ENCODE results near the gene SLC38A10. TPM values are rescaled to one million over a fixed set of nuclear protein-coding genes. Genes with fewer than 3 reads are reported as not detected.

Gene SLC38A10
- total RNA-seq, 1 donor from 2014 or later = 67.5 TPM

GRCh38 chr17:81219476-81220180, 75.5 kb downstream of the SLC38A10 start:
- TF ChIP-seq POLR2AphosphoS5 (IDR thresholded peaks at IDR 0.05; ENCODE audit: insufficient read depth in 1 of 2, low read depth in 1 of 2) (no peak), CTCF (IDR thresholded peaks at IDR 0.05) (no peak), POLR2A (IDR thresholded peaks at IDR 0.05) (no peak)
- H3K9me3 ChIP-seq = no peaks in the 10 kb centered on the region
- intact Hi-C loops (cut with DNase I) = no loop called here

GRCh38 chr17:81218991-81219390, 76.1 kb downstream of the SLC38A10 start:
- H3K36me3 ChIP-seq = no peaks in the 10 kb centered on the region
- H3K4me3 ChIP-seq = no peak overlapping the region
- H3K27ac ChIP-seq = no peak overlapping the region
- H3K4me1 ChIP-seq = peaks cover 23% of the 10 kb centered on the region
- H3K9me3 ChIP-seq = no peaks in the 10 kb centered on the region
- TF ChIP-seq CTCF (IDR thresholded peaks at IDR 0.05) (no peak), POLR2A (IDR thresholded peaks at IDR 0.05) (no peak), POLR2AphosphoS5 (IDR thresholded peaks at IDR 0.05; ENCODE audit: insufficient read depth in 1 of 2, low read depth in 1 of 2) (no peak)
- no peak for DNase-seq (ENCODE audit: extremely low spot score in 2 of 2)
- intact Hi-C loops (cut with DNase I) = no loop called here
- no peaks in the 10 kb centered on the region for H3K27me3 ChIP-seq

More at GRCh38 chr17:81219476-81220180, 75.5 kb downstream of the SLC38A10 start:
- no peak overlapping the region for H3K27ac ChIP-seq
- peaks cover 23% of the 10 kb centered on the region for H3K4me1 ChIP-seq
- no peaks in the 10 kb centered on the region for H3K27me3 ChIP-seq
- DNase-seq (ENCODE audit: extremely low spot score in 2 of 2) = no peak
- no peak overlapping the region for H3K4me3 ChIP-seq
- no peaks in the 10 kb centered on the region for H3K36me3 ChIP-seq

- Histone ChIP-seq H3K27ac (no peak overlapping the region), H3K9me3 (no peaks in the 10 kb centered on the region), H3K27me3 (no peaks in the 10 kb centered on the region), H3K4me3 (no peak overlapping the region), H3K36me3 (no peaks in the 10 kb centered on the region), H3K4me1 (peaks cover 19% of the 10 kb centered on the region)
- intact Hi-C loops (cut with DNase I) = no loop called here
- TF ChIP-seq CTCF (IDR thresholded peaks at IDR 0.05) = no peak
- TF ChIP-seq POLR2AphosphoS5 (IDR thresholded peaks at IDR 0.05; ENCODE audit: insufficient read depth in 1 of 2, low read depth in 1 of 2) = no peak
- no peak for DNase-seq (ENCODE audit: extremely low spot score in 2 of 2)
Measured at GRCh38 chr17:81218459-81218858, 76.6 kb downstream of the SLC38A10 start.

- Histone ChIP-seq H3K4me1 (peaks cover 14% of the 10 kb centered on the region), H3K4me3 (no peak overlapping the region), H3K27ac (no peak overlapping the region), H3K36me3 (no peaks in the 10 kb centered on the region), H3K9me3 (no peaks in the 10 kb centered on the region), H3K27me3 (no peaks in the 10 kb centered on the region)
- TF ChIP-seq CTCF (IDR thresholded peaks at IDR 0.05) (no peak), POLR2A (IDR thresholded peaks at IDR 0.05) (no peak), POLR2AphosphoS5 (IDR thresholded peaks at IDR 0.05; ENCODE audit: insufficient read depth in 1 of 2, low read depth in 1 of 2) (no peak)
- no peak for DNase-seq (ENCODE audit: extremely low spot score in 2 of 2)
- intact Hi-C loops (cut with DNase I) = no loop called here
Measured at GRCh38 chr17:81217491-81217890, 77.6 kb downstream of the SLC38A10 start.

GRCh38 chr17:81213978-81214377, 81.1 kb downstream of the SLC38A10 start:
- intact Hi-C loops (cut with DNase I) = loop anchor here (1.0 kb wide), 1 partner anchor 24 kb away; no protein-coding TSS in a partner anchor
- TF ChIP-seq POLR2A (IDR thresholded peaks at IDR 0.05) (no peak), CTCF (IDR thresholded peaks at IDR 0.05) (no peak)
- DNase-seq (ENCODE audit: extremely low spot score in 2 of 2) = no peak

More at GRCh38 chr17:81213978-81214377, 81.1 kb downstream of the SLC38A10 start:
- no peaks in the 10 kb centered on the region for H3K36me3 ChIP-seq
- H3K9me3 ChIP-seq = no peaks in the 10 kb centered on the region
- no peak overlapping the region for H3K27ac ChIP-seq
- no peaks in the 10 kb centered on the region for H3K27me3 ChIP-seq
- H3K4me3 ChIP-seq = no peak overlapping the region
- no peaks in the 10 kb centered on the region for H3K4me1 ChIP-seq
